K562 (cell line): ENCODE results near the gene PRMT3. TPM values are rescaled to one million over a fixed set of nuclear protein-coding genes. Genes with fewer than 3 reads are reported as not detected.

ENCODE experiments used
- ATAC-seq: fragments of 200-7000 bp; cut with Tn5 transposase; 3 replicates; pipeline ENCODE4 v1.9.1; 2020; ENCODE audit warnings: moderate library complexity
- BruUV-seq: library from RNA; stranded (reverse); fragments of 400-500 nt; replicated peaks from 2 replicates; lab custom pipeline; 2021; lab: Mats Ljungman, UMichigan
- CTCF ChIA-PET: fragments of 300-600 bp; formaldehyde crosslinking; extraction: SDS; loops from one replicate; lab custom pipeline; 2021; ENCODE audit warnings: low intra/inter-chr PET ratio; lab: Yijun Ruan, JAX
- POLR2A ChIA-PET: fragments of 300-600, 350-650 bp; sonication (Branson Sonifier 250); formaldehyde crosslinking; extraction: SDS; loops from one replicate; lab custom pipeline; 2021; ENCODE audit warnings: antibody characterized with exemption, inconsistent platforms; lab: Yijun Ruan, JAX
- DNase-seq, 4 experiments: peaks; one replicate each; pipeline versions ENCODE4 v3.0.0 to v3.0.0-alpha.2; 2011 to 2018; ENCODE audit warnings: low spot score in 3 of 4, mixed read lengths in 3 of 4; ENCODE audit errors: extremely low read depth in 1 of 4
- FAIRE-seq: peaks from 2 replicates; lab custom pipeline; 2011; peaks lifted over from hg19 to GRCh38; lab: Jason Lieb, UNC
- H2AFZ ChIP-seq: 2 replicates; pipeline ENCODE4 v1.6.0; 2011; ENCODE audit warnings: low read depth, low read length, control low read depth, inconsistent platforms
- H3K27ac ChIP-seq: fragments of 200-600 bp; 3 replicates; pipeline ENCODE4 v1.8.0; 2011; ENCODE audit warnings: low read depth, mild to moderate bottlenecking, control low read depth, inconsistent platforms, low read length, moderate library complexity, mixed read lengths; ENCODE audit errors: extremely low read depth
- H3K27me3 ChIP-seq, 2 experiments: fragments of 300-600 bp in 1 of 2; 2 replicates in 1 of 2; 3 replicates in 1 of 2; pipeline versions ENCODE4 v1.6.0 to v1.8.0; 2011; ENCODE audit warnings: inconsistent platforms in 2 of 2, low read length in 2 of 2, mild to moderate bottlenecking in 1 of 2, mixed read lengths in 1 of 2, moderate library complexity in 1 of 2; ENCODE audit not compliant: control insufficient read depth in 2 of 2, insufficient read depth in 2 of 2
- H3K36me3 ChIP-seq: fragments of 300-600 bp; 3 replicates; pipeline ENCODE4 v1.8.0; 2011; ENCODE audit warnings: mild to moderate bottlenecking, low read length, inconsistent platforms; ENCODE audit not compliant: control insufficient read depth, insufficient read depth
- H3K4me1 ChIP-seq, 2 experiments: fragments of 200-600 bp in 1 of 2; replicated peaks in 1 of 2; 2 replicates in 1 of 2; 3 replicates in 1 of 2; pipeline versions ENCODE4 v1.5.1 to v1.8.0; 2011; ENCODE audit warnings: inconsistent platforms in 2 of 2, low read length in 2 of 2, mild to moderate bottlenecking in 1 of 2, mixed read lengths in 1 of 2, moderate library complexity in 1 of 2; ENCODE audit not compliant: control insufficient read depth in 2 of 2, insufficient read depth in 2 of 2
- H3K4me2 ChIP-seq: 2 replicates; pipeline ENCODE4 v1.6.1; 2011; ENCODE audit warnings: low read length, control low read depth, inconsistent platforms, mixed read lengths; ENCODE audit not compliant: insufficient read depth
- H3K4me3 ChIP-seq: fragments of 200-600 bp; sonication (generic), shearing (Covaris generic); 2 replicates; pipeline ENCODE4 v1.5.1; 2016; ENCODE audit warnings: control low read depth, inconsistent platforms
- H3K79me2 ChIP-seq: fragments of 200-600 bp; 3 replicates; pipeline ENCODE4 v1.8.0; 2011; ENCODE audit warnings: low read length, inconsistent platforms; ENCODE audit not compliant: control insufficient read depth, insufficient read depth
- H3K9ac ChIP-seq, 2 experiments: 2 replicates each; pipeline versions ENCODE4 v1.6.0 to v1.6.1; 2011; ENCODE audit warnings: low read depth in 2 of 2, low read length in 2 of 2, control low read depth in 1 of 2, inconsistent platforms in 1 of 2, mild to moderate bottlenecking in 1 of 2, mixed read lengths in 1 of 2; ENCODE audit not compliant: insufficient read depth in 1 of 2
- H3K9me1 ChIP-seq: one replicate; pipeline ENCODE4 v1.6.0; 2011; ENCODE audit warnings: inconsistent platforms, mild to moderate bottlenecking, low read length, moderate library complexity; ENCODE audit not compliant: control insufficient read depth, insufficient read depth
- H3K9me3 ChIP-seq: replicated peaks from 2 replicates; pipeline ENCODE4 v1.5.1; 2011; ENCODE audit warnings: low read depth, low read length, inconsistent platforms; ENCODE audit not compliant: control insufficient read depth, insufficient read depth
- H4K20me1 ChIP-seq: replicated peaks from 2 replicates; pipeline ENCODE4 v1.6.1; 2011; ENCODE audit warnings: low read length, inconsistent platforms, mixed read lengths; ENCODE audit not compliant: control insufficient read depth, insufficient read depth
- CSDE1 ChIP-seq, 2 experiments: fragments of 450-650 bp; IDR thresholded peaks; 2 replicates each; pipeline ENCODE4 v1.6.1; 2016; ENCODE audit warnings: mild to moderate bottlenecking in 1 of 2
- EHMT2 ChIP-seq: fragments of 450-650 bp; IDR thresholded peaks from 2 replicates; pipeline ENCODE4 v1.6.1; 2018; ENCODE audit warnings: antibody characterized with exemption
- MED1 ChIP-seq: sonication (generic); formaldehyde crosslinking; IDR thresholded peaks from 2 replicates; pipeline ENCODE4 v1.8.1; 2023; ENCODE audit warnings: missing genetic modification reagents, borderline replicate concordance
- NR2C2 ChIP-seq, 2 experiments: fragments of 200-800 bp in 1 of 2; sonication (Bioruptor generic) in 1 of 2; sonication (generic) in 1 of 2; formaldehyde crosslinking in 1 of 2; IDR thresholded peaks; 2 replicates each; pipeline versions ENCODE4 v1.6.1 to v1.8.0; 2016 to 2022; ENCODE audit warnings: mild to moderate bottlenecking in 1 of 2, missing compliant biosample characterization in 1 of 2, missing genetic modification characterization in 1 of 2, missing genetic modification reagents in 1 of 2
- POLR2G ChIP-seq: fragments of 200-400 bp; formaldehyde crosslinking; IDR thresholded peaks from 2 replicates; pipeline ENCODE4 v1.6.1; 2017; ENCODE audit warnings: low read depth, mild to moderate bottlenecking, antibody characterized with exemption, low read length, moderate library complexity
- TAL1 ChIP-seq: fragments of 450-650 bp; IDR thresholded peaks from 2 replicates; pipeline ENCODE4 v1.6.1; 2016; ENCODE audit warnings: mild to moderate bottlenecking
- TEAD4 ChIP-seq, 2 experiments: sonication (generic) in 1 of 2; formaldehyde crosslinking in 1 of 2; IDR thresholded peaks; 2 replicates each; pipeline versions ENCODE4 v1.6.1 to v1.8.0; 2012 to 2022; ENCODE audit warnings: borderline replicate concordance in 1 of 2, inconsistent platforms in 1 of 2, low read length in 1 of 2, mild to moderate bottlenecking in 1 of 2, missing genetic modification reagents in 1 of 2
- ZNF347 ChIP-seq: fragments of 450-650 bp; formaldehyde crosslinking; IDR thresholded peaks from 2 replicates; pipeline ENCODE4 v1.4.0; 2020; ENCODE audit warnings: low read depth, mild to moderate bottlenecking, moderate library complexity
- ZNF507 ChIP-seq: conservative IDR thresholded peaks from 2 replicates; pipeline ENCODE4 v1.6.1; 2017; ENCODE audit warnings: missing genetic modification characterization, missing compliant biosample characterization
- ZNF77 ChIP-seq: fragments of 250-450 bp; sonication (Bioruptor Pico); IDR thresholded peaks from 2 replicates; pipeline ENCODE4 v1.5.0; 2020
- WGBS: fragments of 100-300 bp; shearing (Covaris generic); methylation state at CpG from one replicate; pipeline ENCODE4 v1.1.6; 2016; ENCODE audit warnings: low coverage, mixed read lengths; ENCODE audit not compliant: insufficient coverage; ENCODE audit errors: missing lambda C conversion rate; 5-methylcytosine and 5-hydroxymethylcytosine counted together
- in situ Hi-C: fragments of 300-500 bp; cut with MboI; formaldehyde crosslinking; loops from 4 replicates; pipeline ENCODE4 v1.15.0; 2018; ENCODE audit warnings: inconsistent platforms, mixed read lengths
- intact Hi-C: fragments of 100-400 bp; cut with micrococcal nuclease; formaldehyde crosslinking; loops from 2 replicates; pipeline ENCODE4 v1.14.2; 2022
- polyA plus RNA-seq, 8 experiments: library from polyadenylated mRNA; depleted of rRNA in 4 of 8; stranded (reverse) in 5 of 8; unstranded in 3 of 8; fragments of >200 nt; fragmentation: Nextera tagmentation in 2 of 8; fragmentation: Illumina TruSeq in 1 of 8; extraction: Ambion mirVana in 2 of 8; extraction: Trizol in 1 of 8; gene quantifications; 2 replicates each; pipeline versions ENCODE4 v1.2.1 to v1.2.3, GENCODE V29; 2011 to 2014; ENCODE audit warnings: inconsistent platforms in 1 of 8, missing spikeins in 1 of 8
- total RNA-seq, 7 experiments: library from RNA; depleted of rRNA in 6 of 7; stranded (reverse); fragments of >200 nt in 6 of 7; fragmentation: Illumina TruSeq in 2 of 7; extraction: Trizol in 2 of 7; gene quantifications; 2 replicates each; pipeline versions ENCODE4 v1.2.1 to v1.2.3, GENCODE V29; 2011 to 2021; ENCODE audit warnings: low replicate concordance in 1 of 7
- TF ChIP-seq, protein P1 (sequence below): IDR thresholded peaks from 3 replicates; pipeline ENCODE4 v1.6.1; 2011; ENCODE audit warnings: borderline replicate concordance, mild to moderate bottlenecking, moderate library complexity; ENCODE audit not compliant: insufficient read length; ENCODE audit errors: extremely low read depth
- TF ChIP-seq, protein P2 (sequence below): fragments of 250-450 bp; sonication (Bioruptor Pico); IDR thresholded peaks from 2 replicates; pipeline ENCODE4 v1.5.0; 2021
- TF ChIP-seq, protein P3 (sequence below): sonication (generic); formaldehyde crosslinking; IDR thresholded peaks from 2 replicates; pipeline ENCODE4 v1.5.0; 2020; ENCODE audit warnings: missing genetic modification reagents
- TF ChIP-seq, protein P4 (sequence below): fragments of 450-650 bp; IDR thresholded peaks from 2 replicates; pipeline ENCODE4 v1.6.1; 2016
- TF ChIP-seq, protein P5 (sequence below): fragments of 250-450 bp; sonication (Bioruptor Pico); IDR thresholded peaks from 2 replicates; pipeline ENCODE4 v1.8.0; 2022; ENCODE audit warnings: inconsistent platforms, mild to moderate bottlenecking, moderate library complexity, borderline replicate concordance

PRMT3 gene
- total and polyA plus RNA-seq, 9 of the 15 experiments (the other 6 are each of a cell fraction or from before 2014, with no cell fraction given): 24.0 to 62.1 (median 44.7) TPM

DNA sequence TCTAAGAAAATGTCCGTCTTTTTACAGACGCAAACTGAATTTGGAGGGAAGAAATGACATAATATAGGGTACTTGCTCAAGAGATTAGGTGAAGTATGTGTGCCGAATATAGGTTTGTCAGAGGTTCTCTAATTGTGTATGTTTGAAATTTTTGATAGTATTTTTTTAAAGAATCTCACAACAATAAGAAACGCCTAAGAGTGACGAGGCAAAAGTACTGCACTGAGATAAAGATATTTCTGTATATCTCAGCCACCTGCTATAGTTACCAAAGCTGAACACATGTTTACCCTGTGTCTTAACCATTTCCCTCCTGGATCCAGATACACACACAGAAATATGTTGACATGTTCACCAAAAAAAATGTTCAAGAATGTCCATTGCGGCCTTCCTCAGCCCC, 92.0 kb downstream of the PRMT3 start:
- peaks cover 11 to 46% of the 10 kb centered on the region in 2 experiments for H3K4me1 ChIP-seq
- peaks cover 10% of the 10 kb centered on the region; the same call in 1 of the 2 replicates for H3K9me3 ChIP-seq
- H3K4me2 ChIP-seq: peak overlapping the region; percentile 37; the same call in 1 of the 2 replicates
- ATAC-seq (peak; percentile 67), DNase-seq (peak in 3 of 4 experiments; percentile 11 to 26 (median 14)), FAIRE-seq (no peak)
- H3K36me3 ChIP-seq: peaks cover 34% of the 10 kb centered on the region
- peak overlapping the region; percentile 76 for H2AFZ ChIP-seq
- H3K9me1 ChIP-seq: peaks cover 3% of the 10 kb centered on the region
- BruUV-seq: no TSS peak
- no peaks in the 10 kb centered on the region for H4K20me1 ChIP-seq
- H3K9ac ChIP-seq: peak overlapping the region in 1 of 2 experiments; percentile 64; a peak in 2 of 4 replicates
- in situ Hi-C loops: no loop called here
- H3K27ac ChIP-seq: peak overlapping the region; percentile 84
- 20% methylated on average over 6 of the region's 6 CpGs for WGBS
- CTCF ChIA-PET: no interaction called here
- no peaks in the 10 kb centered on the region for H3K27me3 ChIP-seq
- intact Hi-C loops: no loop called here
- no peak overlapping the region for H3K4me3 ChIP-seq
- POLR2A ChIA-PET: interaction anchor here (0.7 to 1.3 kb wide), 2 partner anchors 12 to 14 kb away, joined by 3 read pairs; no protein-coding TSS in a partner anchor
- peaks cover 27% of the 10 kb centered on the region for H3K79me2 ChIP-seq
- TF ChIP-seq, protein P1, sequence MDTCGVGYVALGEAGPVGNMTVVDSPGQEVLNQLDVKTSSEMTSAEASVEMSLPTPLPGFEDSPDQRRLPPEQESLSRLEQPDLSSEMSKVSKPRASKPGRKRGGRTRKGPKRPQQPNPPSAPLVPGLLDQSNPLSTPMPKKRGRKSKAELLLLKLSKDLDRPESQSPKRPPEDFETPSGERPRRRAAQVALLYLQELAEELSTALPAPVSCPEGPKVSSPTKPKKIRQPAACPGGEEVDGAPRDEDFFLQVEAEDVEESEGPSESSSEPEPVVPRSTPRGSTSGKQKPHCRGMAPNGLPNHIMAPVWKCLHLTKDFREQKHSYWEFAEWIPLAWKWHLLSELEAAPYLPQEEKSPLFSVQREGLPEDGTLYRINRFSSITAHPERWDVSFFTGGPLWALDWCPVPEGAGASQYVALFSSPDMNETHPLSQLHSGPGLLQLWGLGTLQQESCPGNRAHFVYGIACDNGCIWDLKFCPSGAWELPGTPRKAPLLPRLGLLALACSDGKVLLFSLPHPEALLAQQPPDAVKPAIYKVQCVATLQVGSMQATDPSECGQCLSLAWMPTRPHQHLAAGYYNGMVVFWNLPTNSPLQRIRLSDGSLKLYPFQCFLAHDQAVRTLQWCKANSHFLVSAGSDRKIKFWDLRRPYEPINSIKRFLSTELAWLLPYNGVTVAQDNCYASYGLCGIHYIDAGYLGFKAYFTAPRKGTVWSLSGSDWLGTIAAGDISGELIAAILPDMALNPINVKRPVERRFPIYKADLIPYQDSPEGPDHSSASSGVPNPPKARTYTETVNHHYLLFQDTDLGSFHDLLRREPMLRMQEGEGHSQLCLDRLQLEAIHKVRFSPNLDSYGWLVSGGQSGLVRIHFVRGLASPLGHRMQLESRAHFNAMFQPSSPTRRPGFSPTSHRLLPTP: no peak
- TF ChIP-seq TEAD4 (IDR thresholded peaks at IDR 0.05; ENCODE audit: low read length) (0 out of 2 replicates have a peak, but pooled peaks have one; percentile 50), TEAD4 (CRISPR knock-in tag; IDR thresholded peaks at IDR 0.05; ENCODE audit: borderline replicate concordance) (no peak), POLR2G (no peak), EHMT2 (no peak), ZNF347 (CRISPR knock-in tag) (no peak), ZNF507 (tag) (no peak), MED1 (no peak), CSDE1 (IDR thresholded peaks at IDR 0.05) (no peak), ZNF77 (CRISPR knock-in tag) (no peak), NR2C2 (CRISPR knock-in tag; IDR thresholded peaks at IDR 0.05) (no peak), NR2C2 (tag; IDR thresholded peaks at IDR 0.05) (no peak), TAL1 (peak; percentile 31; the same call in 1 of the 2 replicates)
- TF ChIP-seq, protein P2, sequence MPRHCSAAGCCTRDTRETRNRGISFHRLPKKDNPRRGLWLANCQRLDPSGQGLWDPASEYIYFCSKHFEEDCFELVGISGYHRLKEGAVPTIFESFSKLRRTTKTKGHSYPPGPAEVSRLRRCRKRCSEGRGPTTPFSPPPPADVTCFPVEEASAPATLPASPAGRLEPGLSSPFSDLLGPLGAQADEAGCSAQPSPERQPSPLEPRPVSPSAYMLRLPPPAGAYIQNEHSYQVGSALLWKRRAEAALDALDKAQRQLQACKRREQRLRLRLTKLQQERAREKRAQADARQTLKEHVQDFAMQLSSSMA (CRISPR knock-in tag): no peak
- TF ChIP-seq, protein P3, sequence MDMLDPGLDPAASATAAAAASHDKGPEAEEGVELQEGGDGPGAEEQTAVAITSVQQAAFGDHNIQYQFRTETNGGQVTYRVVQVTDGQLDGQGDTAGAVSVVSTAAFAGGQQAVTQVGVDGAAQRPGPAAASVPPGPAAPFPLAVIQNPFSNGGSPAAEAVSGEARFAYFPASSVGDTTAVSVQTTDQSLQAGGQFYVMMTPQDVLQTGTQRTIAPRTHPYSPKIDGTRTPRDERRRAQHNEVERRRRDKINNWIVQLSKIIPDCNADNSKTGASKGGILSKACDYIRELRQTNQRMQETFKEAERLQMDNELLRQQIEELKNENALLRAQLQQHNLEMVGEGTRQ (CRISPR knock-in tag): no peak
- TF ChIP-seq, protein P4, sequence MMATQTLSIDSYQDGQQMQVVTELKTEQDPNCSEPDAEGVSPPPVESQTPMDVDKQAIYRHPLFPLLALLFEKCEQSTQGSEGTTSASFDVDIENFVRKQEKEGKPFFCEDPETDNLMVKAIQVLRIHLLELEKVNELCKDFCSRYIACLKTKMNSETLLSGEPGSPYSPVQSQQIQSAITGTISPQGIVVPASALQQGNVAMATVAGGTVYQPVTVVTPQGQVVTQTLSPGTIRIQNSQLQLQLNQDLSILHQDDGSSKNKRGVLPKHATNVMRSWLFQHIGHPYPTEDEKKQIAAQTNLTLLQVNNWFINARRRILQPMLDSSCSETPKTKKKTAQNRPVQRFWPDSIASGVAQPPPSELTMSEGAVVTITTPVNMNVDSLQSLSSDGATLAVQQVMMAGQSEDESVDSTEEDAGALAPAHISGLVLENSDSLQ: no peak
- TF ChIP-seq, protein P5, sequence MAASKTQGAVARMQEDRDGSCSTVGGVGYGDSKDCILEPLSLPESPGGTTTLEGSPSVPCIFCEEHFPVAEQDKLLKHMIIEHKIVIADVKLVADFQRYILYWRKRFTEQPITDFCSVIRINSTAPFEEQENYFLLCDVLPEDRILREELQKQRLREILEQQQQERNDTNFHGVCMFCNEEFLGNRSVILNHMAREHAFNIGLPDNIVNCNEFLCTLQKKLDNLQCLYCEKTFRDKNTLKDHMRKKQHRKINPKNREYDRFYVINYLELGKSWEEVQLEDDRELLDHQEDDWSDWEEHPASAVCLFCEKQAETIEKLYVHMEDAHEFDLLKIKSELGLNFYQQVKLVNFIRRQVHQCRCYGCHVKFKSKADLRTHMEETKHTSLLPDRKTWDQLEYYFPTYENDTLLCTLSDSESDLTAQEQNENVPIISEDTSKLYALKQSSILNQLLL (CRISPR knock-in tag): no peak
